ENCODE measurements around the gene TRIM31.
A peak's percentile ranks its signal among the peaks of the same experiment; 100 is the strongest.
"Not testable (repeated sequence)": the region's sequence is repeated elsewhere in the genome, so short reads cannot be mapped to it uniquely, and the experiment has no call there.

Gene TRIM31

DNA sequence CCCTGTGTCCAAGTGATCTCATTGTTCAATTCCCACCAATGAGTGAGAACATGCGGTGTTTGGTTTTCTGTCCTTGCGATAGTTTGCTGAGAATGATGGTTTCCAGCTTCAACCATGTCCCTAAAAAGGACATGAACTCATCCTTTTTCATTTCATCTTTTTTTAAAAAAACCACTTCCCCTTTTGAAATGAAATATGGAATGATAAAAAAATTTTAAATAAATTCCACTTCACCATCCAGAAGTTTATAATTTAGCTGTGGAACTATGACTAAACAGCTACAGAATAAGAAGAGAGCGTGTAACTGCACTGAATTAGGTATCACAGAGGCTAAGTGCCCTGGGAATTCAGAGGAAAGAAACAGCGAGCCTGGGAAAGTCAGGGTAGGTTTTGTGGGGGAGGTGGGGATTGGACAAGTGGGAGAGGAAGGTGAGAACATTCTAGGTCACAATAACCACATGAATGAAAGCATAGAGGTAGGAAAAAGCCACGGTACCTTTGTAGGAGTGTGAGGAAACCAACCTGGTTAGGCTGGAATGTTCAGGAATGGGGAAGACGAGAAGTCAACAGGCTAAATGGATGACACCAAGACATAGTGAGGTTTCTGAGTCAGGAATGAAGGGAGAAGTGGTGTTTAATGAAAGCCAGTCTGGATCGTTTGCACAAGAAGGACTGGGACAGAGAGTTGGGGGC, 37.1 kb upstream of the TRIM31 start:
- no peak for DNase-seq (ENCODE audit: low read depth, low spot score)
- no peak overlapping the region for H3K27ac ChIP-seq

DNA sequence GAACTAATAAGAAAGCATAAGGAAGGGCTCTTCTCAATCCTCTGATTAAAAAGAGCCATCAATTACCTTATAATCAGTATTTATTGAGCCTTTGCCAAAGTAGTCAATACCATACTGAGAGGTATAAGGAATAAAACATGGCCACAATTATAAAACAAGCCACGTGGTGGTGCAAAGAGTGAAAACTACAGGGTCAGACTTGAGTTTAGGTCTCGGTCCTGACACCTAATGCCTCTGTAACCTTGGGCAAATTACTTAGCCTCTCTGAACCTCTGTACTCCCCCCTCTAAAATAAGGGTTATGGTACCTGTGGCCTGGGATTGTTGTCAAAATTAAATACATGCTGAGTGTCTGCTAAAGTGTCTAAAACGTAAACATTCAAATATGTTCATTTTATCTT, 36.3 kb upstream of the TRIM31 start:
- no peak for DNase-seq (ENCODE audit: low read depth, low spot score)
- H3K27ac ChIP-seq: no peak overlapping the region

DNA sequence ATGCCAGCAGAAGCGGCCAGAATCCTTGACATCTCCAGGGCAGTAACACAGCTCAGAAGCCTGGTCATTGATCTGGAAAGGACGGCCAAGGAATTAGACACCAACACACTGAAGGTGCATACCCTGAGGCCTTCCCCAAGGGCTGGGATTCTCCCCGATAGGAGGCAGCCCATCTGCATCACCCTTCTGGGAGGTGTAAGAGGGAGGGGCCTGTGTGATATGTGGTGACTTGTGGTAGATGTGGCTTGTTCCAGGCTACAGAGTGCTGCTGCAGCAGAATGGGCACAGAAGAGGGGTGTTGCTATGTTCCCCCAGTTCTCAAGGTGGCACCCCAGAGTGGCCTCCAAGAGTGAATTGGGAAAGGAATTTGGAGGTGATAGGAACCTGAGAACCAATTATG, 34.2 kb upstream of the TRIM31 start:
- no peak for DNase-seq (ENCODE audit: low read depth, low spot score)
- H3K27ac ChIP-seq: no peak overlapping the region

DNA sequence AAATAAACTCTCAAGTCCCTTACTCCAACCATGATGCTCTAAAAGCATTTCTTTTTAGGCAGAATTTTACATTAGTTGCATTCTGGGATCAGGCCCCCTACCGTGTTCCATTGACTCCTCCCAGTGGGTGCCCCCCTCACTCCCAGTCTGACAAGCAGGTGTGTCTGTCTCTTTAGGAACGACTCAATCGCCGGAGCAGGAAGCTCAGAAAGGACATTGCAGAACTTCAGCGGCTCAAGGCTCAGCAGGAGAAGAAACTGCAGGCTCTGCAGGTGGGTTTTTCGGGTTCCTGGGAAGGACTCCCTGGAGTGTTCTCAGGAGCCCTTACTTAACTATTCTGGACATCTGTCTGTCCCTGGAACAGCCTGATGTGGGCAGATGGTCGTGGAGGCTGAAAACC, 32.9 kb upstream of the TRIM31 start:
- no peak overlapping the region for H3K27ac ChIP-seq
- DNase-seq (ENCODE audit: low read depth, low spot score): no peak

DNA sequence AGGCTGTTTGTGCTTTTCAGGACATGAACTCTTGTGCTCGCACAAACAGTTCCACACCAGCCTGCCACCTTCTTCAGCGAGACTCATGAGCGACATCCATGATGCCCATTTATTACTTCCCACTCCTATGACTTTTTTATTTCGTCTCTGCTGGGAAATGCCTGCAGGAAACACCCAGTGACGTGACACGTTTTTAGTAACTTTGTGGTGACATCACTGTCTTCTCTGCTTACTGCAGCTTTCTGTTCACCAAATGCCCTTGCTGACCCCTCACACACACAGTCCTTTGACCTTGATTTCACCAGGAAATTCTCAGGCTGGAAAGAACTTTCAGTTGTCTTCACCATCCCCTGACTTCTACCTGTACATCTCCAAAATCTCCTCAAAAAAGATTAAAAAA, 31.9 kb upstream of the TRIM31 start:
- DNase-seq (ENCODE audit: low read depth, low spot score): no peak
- no peak overlapping the region for H3K27ac ChIP-seq

DNA sequence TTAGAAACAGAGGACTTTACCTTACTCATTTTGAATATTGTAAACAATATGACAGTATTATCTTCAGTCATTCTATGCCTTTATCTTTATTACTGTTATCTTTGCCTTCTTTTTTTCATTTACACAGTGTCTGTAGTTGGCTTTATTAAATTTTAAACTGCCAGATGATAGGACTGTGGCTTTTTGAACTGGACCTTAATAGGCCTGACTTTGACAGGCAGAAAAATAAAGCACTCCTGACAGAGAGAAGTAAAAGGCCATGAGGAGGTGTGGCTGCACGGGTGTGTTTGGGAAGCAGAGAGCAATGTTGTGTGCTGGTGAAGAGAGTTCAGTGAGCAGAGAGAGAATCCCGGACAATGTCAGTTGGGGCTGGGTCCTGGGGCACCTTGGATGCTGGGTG, 30.9 kb upstream of the TRIM31 start:
- DNase-seq (ENCODE audit: low read depth, low spot score): no peak
- H3K27ac ChIP-seq: no peak overlapping the region

DNA sequence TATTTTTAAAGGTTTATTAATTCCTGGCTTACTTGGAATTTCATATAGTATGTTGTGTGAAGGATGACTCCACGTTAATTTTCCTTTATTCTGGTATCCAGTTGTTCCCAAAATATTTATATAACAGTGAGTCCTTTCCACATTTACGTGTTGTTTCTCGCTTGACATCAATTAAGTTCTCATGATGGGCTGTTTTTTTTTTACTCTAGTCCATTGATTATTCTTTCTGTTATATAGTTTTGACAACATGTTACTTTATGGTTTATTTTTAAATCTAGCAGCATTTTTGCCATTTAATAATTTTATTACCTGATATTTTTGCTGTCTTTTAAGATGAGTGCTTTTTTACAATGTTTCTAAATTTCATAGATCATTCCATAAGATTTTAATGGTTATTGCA, 29.8 kb upstream of the TRIM31 start:
- no peak for DNase-seq (ENCODE audit: low read depth, low spot score)
- no peak overlapping the region for H3K27ac ChIP-seq

DNA sequence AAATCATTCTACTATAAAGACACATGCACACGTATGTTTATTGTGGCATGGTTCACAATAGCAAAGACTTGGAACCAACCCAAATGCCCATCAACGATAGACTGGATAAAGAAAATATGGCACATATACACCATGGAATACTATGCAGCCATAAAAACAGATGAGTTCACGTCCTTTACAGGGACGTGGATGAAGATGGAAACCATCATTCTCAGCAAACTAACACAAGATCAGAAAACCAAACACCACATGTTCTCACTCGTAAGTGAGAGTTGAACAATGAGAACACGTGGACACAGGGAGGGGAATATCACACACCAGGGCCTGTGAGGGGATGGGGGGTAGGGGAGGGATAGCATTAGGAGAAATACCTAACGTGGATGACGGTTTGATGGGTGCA, 27.4 kb upstream of the TRIM31 start:
- H3K27ac ChIP-seq; DNase-seq (ENCODE audit: low read depth, low spot score): not testable (repeated sequence)

DNA sequence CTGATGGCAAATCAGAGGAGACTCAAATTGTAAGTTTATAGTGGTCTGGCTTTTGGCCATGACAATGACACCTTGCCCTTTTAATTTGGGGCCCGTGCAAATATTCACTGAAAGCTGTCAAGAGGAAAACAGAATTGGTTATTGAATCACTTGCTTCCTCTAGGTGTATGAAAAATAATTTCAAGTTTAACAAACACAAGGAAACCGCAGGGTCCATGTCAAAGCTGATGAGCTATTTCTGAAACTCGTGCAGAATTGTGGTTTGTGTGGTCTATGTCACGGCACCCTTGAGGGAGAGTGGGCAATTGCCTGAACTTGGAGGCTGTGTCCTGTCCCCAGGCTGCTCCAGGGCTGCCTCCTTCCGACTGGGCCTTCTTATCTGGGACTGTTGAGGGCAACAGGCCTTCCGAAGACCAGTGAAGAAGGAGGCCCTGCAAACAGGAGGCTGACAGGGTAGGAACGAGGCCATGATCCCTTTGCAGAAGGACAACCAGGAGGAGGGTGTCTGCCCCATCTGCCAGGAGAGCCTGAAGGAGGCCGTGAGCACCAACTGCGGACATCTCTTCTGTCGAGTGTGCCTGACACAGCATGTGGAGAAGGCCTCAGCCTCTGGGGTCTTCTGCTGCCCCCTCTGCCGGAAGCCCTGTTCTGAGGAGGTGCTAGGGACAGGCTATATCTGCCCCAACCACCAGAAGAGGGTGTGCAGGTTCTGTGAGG, 23.8 kb upstream of the TRIM31 start:
- H3K27ac ChIP-seq: no peak overlapping the region
- DNase-seq (ENCODE audit: low read depth, low spot score): no peak

DNA sequence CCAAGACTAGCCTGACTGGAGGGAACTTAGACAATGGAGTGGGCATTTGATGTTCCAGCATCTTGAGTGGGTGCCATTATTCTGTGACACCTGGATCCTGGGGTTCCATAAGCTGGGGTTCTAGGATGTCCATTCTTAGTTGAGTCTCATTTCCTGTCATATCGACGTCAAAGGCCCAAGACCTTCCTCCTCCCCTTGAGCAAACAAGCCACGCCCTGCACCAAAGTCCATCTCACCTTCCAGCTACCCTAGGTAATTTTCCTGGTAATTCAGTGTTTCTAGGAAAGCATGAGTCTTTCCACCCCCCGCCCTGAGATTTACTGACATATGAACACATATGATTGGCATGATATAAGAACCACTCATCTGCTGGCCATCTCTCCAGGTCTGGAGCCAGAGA, 22.9 kb upstream of the TRIM31 start, which contains the start of gene TRIM40:
TSS of gene TRIM40 (plus strand) at position 384 of the 400 bp plus-strand sequence. CDS start 897 bp downstream, outside the sequence.
- no peak for DNase-seq (ENCODE audit: low read depth, low spot score)
- no peak within 1 kb of the TSS for H3K27ac ChIP-seq

DNA sequence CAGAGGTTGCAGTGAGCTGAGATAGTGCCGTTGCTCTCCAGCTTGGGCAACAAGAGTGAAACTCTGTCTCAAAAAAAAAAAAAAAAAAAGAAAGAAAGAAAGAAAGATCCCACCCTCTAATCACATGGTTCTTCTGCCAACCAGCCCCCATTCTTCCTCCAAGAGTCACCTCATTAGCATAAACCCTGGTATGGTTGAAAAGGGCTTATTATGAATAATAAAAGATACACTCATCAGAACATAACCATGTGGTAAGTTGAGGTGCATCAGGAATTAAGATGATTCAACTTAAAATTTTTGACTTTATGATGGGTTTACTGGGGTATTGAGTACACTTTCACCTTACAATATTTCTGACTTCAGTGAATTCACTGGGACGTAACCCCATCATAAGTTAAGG, 22.3 kb upstream of the TRIM31 start:
- DNase-seq (ENCODE audit: low read depth, low spot score): no peak
- no peak overlapping the region for H3K27ac ChIP-seq

DNA sequence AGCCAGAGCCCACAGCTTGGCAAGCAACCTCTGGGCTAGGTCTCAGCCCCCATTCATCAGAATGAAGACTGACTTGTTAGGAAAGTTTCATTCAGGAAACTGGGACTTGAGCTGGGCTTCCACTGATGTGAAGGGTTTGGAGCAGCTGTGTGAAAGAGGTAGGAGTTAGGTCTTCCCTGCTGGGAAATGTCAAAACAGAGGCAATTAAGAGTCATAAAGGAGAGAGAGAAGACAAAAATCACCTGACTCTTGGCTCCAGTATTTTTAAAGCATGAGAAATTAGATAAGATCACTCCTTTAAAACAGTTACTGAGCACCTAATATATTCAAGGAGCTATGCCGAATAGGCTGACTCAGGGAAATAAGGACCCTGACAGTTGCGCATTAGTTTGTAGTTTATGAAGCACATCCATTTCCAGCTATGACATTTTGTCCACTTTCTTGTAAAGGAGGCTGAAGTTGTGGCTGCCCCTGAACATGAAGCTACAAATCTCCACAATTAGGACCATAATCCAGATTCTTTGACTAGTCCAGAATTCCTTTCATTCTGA, 19.1 kb upstream of the TRIM31 start:
- no peak for DNase-seq (ENCODE audit: low read depth, low spot score)
- H3K27ac ChIP-seq: no peak overlapping the region

DNA sequence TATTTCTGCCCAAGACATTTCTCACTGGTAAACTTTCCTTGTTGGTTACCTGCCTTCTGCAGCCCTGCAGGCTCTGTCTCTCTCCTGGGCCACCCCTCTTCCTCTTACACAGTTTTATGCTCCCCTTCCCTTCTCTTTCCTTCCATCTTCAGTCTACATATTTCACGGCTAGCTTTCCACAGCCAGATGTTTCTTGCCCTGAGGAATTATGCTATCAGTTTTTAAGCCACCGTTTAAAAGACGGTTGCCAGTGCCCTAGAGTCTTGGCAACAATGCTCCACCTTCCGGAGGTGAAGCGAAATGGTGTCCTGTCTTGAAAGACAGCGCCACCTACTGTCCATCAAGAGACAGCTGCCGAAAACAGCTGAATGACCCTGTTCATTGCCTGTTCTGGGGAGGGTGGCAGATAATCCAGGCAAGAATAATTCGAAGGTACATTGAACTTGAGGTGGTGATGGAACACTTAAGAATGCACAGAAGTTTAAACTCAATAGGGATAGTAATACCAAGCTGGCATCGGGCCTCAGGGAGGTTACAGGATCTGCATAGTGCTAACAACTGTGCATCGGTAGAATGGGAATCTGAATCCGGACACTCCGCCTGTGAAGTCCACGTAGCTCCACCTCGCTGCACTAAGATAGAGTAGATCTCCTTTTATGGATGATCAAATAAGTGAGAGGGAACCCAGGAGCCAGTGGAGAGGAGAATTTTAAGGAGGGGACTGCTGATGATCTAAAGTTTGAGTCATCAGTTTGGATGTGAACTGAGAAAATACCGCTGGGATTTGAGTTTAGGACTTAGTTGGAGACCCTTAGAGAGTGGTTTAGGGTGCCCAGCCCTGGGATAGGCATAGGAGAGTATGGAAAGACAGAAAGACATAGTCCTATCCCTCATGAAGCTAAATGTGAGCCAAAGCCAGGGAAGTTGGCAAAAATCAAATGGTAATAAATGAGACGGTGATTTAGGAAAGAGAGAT, 18.3 kb upstream of the TRIM31 start:
- H3K27ac ChIP-seq: no peak overlapping the region
- DNase-seq (ENCODE audit: low read depth, low spot score): peak; percentile 61

DNA sequence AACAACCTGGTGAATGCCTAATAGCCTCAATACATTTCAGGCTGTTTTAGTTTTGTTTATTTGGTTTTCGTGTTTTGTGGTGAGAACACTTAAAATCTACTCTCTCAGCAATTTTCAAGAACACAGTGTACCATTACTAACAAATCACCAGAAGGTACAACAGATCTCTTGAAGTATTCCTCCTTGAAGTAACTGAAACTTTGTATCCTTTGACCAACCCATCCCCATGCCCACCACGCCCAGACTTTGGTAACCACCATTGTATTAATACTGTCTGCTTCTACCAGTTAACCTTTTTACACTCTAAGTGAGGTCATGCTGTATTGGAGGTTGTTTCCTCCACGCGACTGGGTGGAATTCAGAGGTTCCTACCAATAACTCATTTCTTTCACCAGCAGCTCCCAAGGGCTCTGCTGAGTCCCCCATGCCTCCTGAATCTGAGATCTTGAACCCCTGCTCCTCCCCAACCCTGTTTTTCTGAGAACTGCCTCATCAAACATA, 17.3 kb upstream of the TRIM31 start:
- H3K27ac ChIP-seq: no peak overlapping the region
- no peak for DNase-seq (ENCODE audit: low read depth, low spot score)

DNA sequence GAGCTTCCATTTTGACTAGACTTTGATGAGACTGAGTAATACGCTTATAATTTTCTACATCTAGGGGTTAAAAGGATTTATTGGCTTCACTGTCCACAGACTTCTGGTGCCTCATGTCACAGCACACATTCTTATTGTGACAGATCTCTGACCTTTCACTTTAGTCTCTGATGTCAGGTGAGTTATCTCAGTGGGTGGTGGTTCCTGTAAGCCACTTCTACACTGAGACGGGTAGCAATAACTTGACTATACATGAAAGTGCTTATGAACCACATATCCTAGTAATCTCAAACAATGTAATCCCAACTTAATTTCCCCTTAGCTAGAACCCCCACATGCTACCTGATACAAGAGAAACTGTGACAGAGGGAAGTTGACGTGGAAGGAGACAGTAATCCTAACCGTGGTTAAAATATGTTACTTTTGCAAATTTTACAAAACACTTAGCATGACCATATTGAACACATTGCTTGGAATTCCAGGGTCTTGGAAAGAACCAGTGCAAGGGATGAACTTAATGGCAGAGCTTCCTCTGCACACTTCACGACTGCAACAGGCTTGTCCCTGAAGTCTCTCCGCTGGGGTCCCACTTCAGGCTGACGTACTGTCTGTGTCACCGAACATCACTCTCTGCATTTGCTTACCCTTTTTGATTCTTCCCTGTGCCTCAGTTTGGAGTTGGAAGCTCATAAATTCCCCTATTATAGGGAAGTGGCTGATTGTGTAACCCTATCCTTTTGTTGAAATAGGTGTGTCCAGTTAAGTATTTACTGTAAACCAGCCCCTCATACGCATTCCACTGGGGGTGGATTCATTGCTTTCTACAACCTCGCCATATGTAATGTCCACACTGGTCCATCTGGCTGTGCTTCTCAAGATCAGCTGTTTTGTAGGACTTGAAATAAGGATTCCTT, 16.6 kb upstream of the TRIM31 start:
- no peak for DNase-seq (ENCODE audit: low read depth, low spot score)
- H3K27ac ChIP-seq: no peak overlapping the region

DNA sequence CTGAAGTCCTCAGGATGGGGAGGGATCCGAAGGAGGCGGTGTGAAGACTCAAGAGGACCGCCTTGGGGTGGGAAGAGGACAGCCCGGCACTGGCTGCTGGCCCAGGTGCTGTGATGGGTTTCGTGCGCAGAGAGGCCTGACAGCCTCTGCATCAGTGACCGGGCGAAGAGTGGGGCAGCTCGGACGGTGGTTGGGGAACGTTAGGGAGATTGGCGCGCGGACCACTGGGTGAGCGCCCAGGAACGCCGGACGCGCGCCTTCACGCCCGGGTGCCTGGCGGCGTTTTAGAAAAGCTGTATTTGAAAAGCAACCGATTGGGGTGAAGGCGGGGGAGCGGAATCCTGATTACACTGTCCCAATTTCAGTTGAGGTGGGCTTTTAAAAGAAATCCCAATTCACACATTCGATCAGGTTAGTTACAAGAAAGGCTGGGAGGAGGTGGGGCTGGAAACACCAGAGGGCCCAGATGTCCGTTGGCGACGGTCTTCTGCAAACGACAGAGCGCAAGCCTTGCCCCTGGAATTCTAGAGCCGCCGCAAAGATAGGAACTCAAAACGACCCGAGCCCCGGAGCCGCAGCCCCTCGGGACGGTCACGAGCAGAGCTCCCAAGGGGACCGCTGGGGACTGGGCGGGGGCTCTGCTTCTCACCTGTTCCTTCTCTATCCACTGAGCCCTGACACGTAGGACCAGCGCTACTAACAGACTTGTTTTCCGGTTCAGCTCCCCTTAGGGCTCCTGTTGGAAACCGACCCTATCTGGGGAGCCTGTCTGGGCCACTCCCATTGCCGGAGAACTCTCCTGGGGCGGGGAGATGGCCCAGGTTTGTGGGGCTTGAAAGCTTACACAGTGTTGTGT, 14.6 kb upstream of the TRIM31 start:
- H3K27ac ChIP-seq: no peak overlapping the region
- DNase-seq (ENCODE audit: low read depth, low spot score): no peak

DNA sequence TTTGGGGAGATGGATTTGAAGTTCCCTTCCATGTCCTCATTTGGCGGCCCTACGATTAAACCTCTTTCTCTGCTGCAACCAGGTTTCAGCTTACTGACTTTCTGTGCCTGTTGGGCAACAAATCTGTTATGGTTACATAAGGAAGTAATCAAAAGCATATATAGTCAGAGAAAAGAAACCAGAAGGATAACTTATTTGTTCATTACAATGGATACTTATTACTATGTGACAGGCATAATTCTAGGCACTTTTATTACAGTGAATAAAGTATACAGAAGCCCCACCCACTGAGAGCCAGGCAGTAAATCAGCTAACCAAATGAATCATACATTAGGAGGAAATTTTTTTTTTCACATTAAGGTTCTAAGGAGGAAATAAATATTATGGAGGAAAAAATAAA, 9.6 kb upstream of the TRIM31 start:
- DNase-seq (ENCODE audit: low read depth, low spot score): peak; percentile 26
- H3K27ac ChIP-seq: no peak overlapping the region
